GM23338 (cell line): ENCODE data around the gene TFAP2A. TPM values are rescaled to one million over a fixed set of nuclear protein-coding genes. Genes with fewer than 3 reads are reported as not detected.

Source experiments
- ATAC-seq: fragments of 200-7000 bp; cut with Tn5 transposase; 3 replicates; pipeline ENCODE4 v1.9.1; 2020
- DNase-seq: peaks from one replicate; pipeline ENCODE4 v3.0.0-alpha.2; 2015; ENCODE audit warnings: low spot score
- H2AFZ ChIP-seq: fragments of 200-600 bp; sonication (generic); 2 replicates; pipeline ENCODE4 v1.8.0; 2016; ENCODE audit warnings: antibody characterized with exemption, mild to moderate bottlenecking, moderate library complexity
- H3F3A ChIP-seq: fragments of 200-600 bp; sonication (generic); replicated peaks from 2 replicates; pipeline ENCODE4 v1.8.0; 2017; ENCODE audit warnings: antibody characterized with exemption, mixed run types, low read depth
- H3K27ac ChIP-seq: fragments of 200-600 bp; sonication (generic); 2 replicates; pipeline ENCODE4 v1.6.1; 2016; ENCODE audit warnings: low read depth
- H3K27me3 ChIP-seq: fragments of 200-600 bp; sonication (generic); 2 replicates; pipeline ENCODE4 v1.8.0; 2016; ENCODE audit warnings: mild to moderate bottlenecking, mixed run types, moderate library complexity; ENCODE audit not compliant: insufficient read depth
- H3K36me3 ChIP-seq: fragments of 200-600 bp; sonication (generic); 2 replicates; pipeline ENCODE4 v1.8.0; 2016; ENCODE audit warnings: mild to moderate bottlenecking; ENCODE audit not compliant: insufficient read depth
- H3K4me1 ChIP-seq: fragments of 200-600 bp; sonication (generic); 2 replicates; pipeline ENCODE4 v1.8.0; 2016; ENCODE audit warnings: mild to moderate bottlenecking, moderate library complexity; ENCODE audit not compliant: insufficient read depth
- H3K4me2 ChIP-seq: fragments of 200-600 bp; sonication (generic); 2 replicates; pipeline ENCODE4 v1.7.1; 2017; ENCODE audit warnings: mixed run types
- H3K4me3 ChIP-seq: fragments of 200-600 bp; sonication (generic); 2 replicates; pipeline ENCODE4 v1.6.1; 2016; ENCODE audit warnings: mixed run types
- H3K79me2 ChIP-seq: fragments of 200-600 bp; sonication (generic); replicated peaks from 2 replicates; pipeline ENCODE4 v1.8.0; 2017; ENCODE audit warnings: mild to moderate bottlenecking; ENCODE audit not compliant: insufficient read depth
- H3K9me2 ChIP-seq: fragments of 200-600 bp; sonication (generic); 2 replicates; pipeline ENCODE4 v1.8.0; 2017; ENCODE audit not compliant: insufficient read depth
- H4K20me1 ChIP-seq: fragments of 200-600 bp; sonication (generic); replicated peaks from 2 replicates; pipeline ENCODE4 v1.8.0; 2017; ENCODE audit warnings: mild to moderate bottlenecking; ENCODE audit not compliant: insufficient read depth
- H3K27ac Mint-ChIP-seq: 2 replicates; pipeline ENCODE4 v1.8.0; 2020; ENCODE audit warnings: inconsistent platforms, mild to moderate bottlenecking, moderate library complexity, mixed read lengths
- H3K27me3 Mint-ChIP-seq: 3 replicates; pipeline ENCODE4 v1.8.0; 2022; ENCODE audit warnings: low read depth, mild to moderate bottlenecking, moderate library complexity, mixed read lengths, inconsistent platforms; ENCODE audit not compliant: insufficient read depth, poor library complexity
- H3K36me3 Mint-ChIP-seq: 3 replicates; pipeline ENCODE4 v1.8.0; 2021; ENCODE audit warnings: low read depth, mild to moderate bottlenecking, inconsistent platforms, moderate library complexity, mixed read lengths
- H3K4me1 Mint-ChIP-seq: 3 replicates; pipeline ENCODE4 v1.8.0; 2020; ENCODE audit warnings: mild to moderate bottlenecking, inconsistent platforms, mixed read lengths
- H3K4me3 Mint-ChIP-seq: 3 replicates; pipeline ENCODE4 v1.8.0; 2021; ENCODE audit warnings: moderate library complexity, mild to moderate bottlenecking, inconsistent platforms, mixed read lengths
- H3K9me3 Mint-ChIP-seq: 3 replicates; pipeline ENCODE4 v1.8.0; 2020; ENCODE audit warnings: moderate library complexity, mild to moderate bottlenecking, inconsistent platforms, mixed read lengths
- CREB1 ChIP-seq: fragments of 250-450 bp; sonication (Bioruptor Pico); IDR thresholded peaks from 2 replicates; pipeline ENCODE4 v1.5.0; 2020; ENCODE audit warnings: low read depth, mild to moderate bottlenecking, moderate library complexity
- CTCF ChIP-seq, 2 experiments: fragments of 200-600 bp in 1 of 2; sonication (generic) in 1 of 2; conservative IDR thresholded peaks; 2 replicates each; pipeline versions ENCODE4 v1.5.1 to v1.6.1; 2016 to 2017; ENCODE audit warnings: antibody characterized with exemption in 2 of 2, low read depth in 2 of 2, mild to moderate bottlenecking in 2 of 2, moderate library complexity in 1 of 2
- ETS1 ChIP-seq: IDR thresholded peaks from 2 replicates; pipeline ENCODE4 v1.6.1; 2016; ENCODE audit warnings: antibody characterized with exemption
- EZH2 ChIP-seq: fragments of 200-600 bp; sonication (generic); IDR thresholded peaks from one replicate; pipeline ENCODE4 v1.8.0; 2017; ENCODE audit warnings: antibody characterized with exemption, mild to moderate bottlenecking, low read depth; ENCODE audit not compliant: unreplicated experiment
- EZH2phosphoT487 ChIP-seq: fragments of 200-600 bp; sonication (generic); IDR thresholded peaks from one replicate; pipeline ENCODE4 v1.8.1; 2018; ENCODE audit warnings: antibody characterized with exemption; ENCODE audit not compliant: unreplicated experiment
- JUNB ChIP-seq: IDR thresholded peaks from one replicate; pipeline ENCODE4 v1.6.1; 2016; ENCODE audit warnings: antibody characterized with exemption; ENCODE audit not compliant: unreplicated experiment
- NANOG ChIP-seq: IDR thresholded peaks from 2 replicates; pipeline ENCODE4 v1.6.1; 2016; ENCODE audit warnings: antibody characterized with exemption, borderline replicate concordance
- POLR2AphosphoS5 ChIP-seq: IDR thresholded peaks from 2 replicates; pipeline ENCODE4 v1.6.1; 2016; ENCODE audit warnings: antibody characterized with exemption, low read depth
- REST ChIP-seq: IDR thresholded peaks from one replicate; pipeline ENCODE4 v1.6.1; 2018; ENCODE audit warnings: antibody characterized with exemption; ENCODE audit not compliant: unreplicated experiment
- STAT1 ChIP-seq: IDR thresholded peaks from one replicate; pipeline ENCODE4 v1.6.1; 2016; ENCODE audit warnings: antibody characterized with exemption; ENCODE audit not compliant: unreplicated experiment
- ZNF114 ChIP-seq: fragments of 250-450 bp; sonication (Bioruptor Pico); IDR thresholded peaks from 2 replicates; pipeline ENCODE4 v1.5.0; 2020; ENCODE audit warnings: mild to moderate bottlenecking, moderate library complexity
- ZNF331 ChIP-seq: fragments of 250-450 bp; sonication (Bioruptor Pico); IDR thresholded peaks from 2 replicates; pipeline ENCODE4 v1.5.0; 2020; ENCODE audit warnings: low read depth, mild to moderate bottlenecking, moderate library complexity
- ZNF462 ChIP-seq: fragments of 250-450 bp; sonication (Bioruptor Pico); IDR thresholded peaks from 2 replicates; pipeline ENCODE4 v1.5.0; 2020; ENCODE audit warnings: mild to moderate bottlenecking, moderate library complexity
- polyA plus RNA-seq: library from polyadenylated mRNA; unstranded; fragments of >200 nt; fragmentation: Nextera tagmentation; extraction: Ambion mirVana; gene quantifications from 2 replicates; pipeline ENCODE4 v1.2.1, GENCODE V29; 2016
- total RNA-seq: library from RNA; depleted of rRNA; stranded (reverse); fragments of >200 nt; shearing (Covaris generic); gene quantifications from 2 replicates; pipeline ENCODE4 v1.2.3, GENCODE V29; 2014

The TFAP2A gene
- total and polyA plus RNA-seq, 2 experiments from 2014 or later = not detected

- peaks cover 90% of the 10 kb centered on the region for H3K27me3 ChIP-seq
- H3K36me3 ChIP-seq = no peaks in the 10 kb centered on the region
- peaks cover 23% of the 10 kb centered on the region; the same call in 1 of the 2 replicates for H3F3A ChIP-seq
- no peak overlapping the region for H3K27ac Mint-ChIP-seq
- peaks cover 69% of the 10 kb centered on the region for H3K4me1 Mint-ChIP-seq
- H3K9me3 Mint-ChIP-seq = peaks cover 7% of the 10 kb centered on the region; the same call in 1 of the 3 replicates
- peak overlapping the region; percentile 85 for H3K4me2 ChIP-seq
- DNase-seq (no peak), ATAC-seq (no peak)
- no peaks in the 10 kb centered on the region for H3K36me3 Mint-ChIP-seq
- peaks cover 81% of the 10 kb centered on the region for H3K4me1 ChIP-seq
- H3K27ac ChIP-seq = no peak overlapping the region
- TF ChIP-seq NANOG = no peak
- TF ChIP-seq ZNF462 (CRISPR knock-in tag) = no peak
- no peak for TF ChIP-seq ZNF114
- no peak for TF ChIP-seq ETS1
- TF ChIP-seq CTCF (conservative IDR thresholded peaks at IDR 0.05; ENCODE audit: low read depth in 2 of 2) = no peak
- no peak for TF ChIP-seq JUNB
- TF ChIP-seq REST = no peak
- no peak for TF ChIP-seq EZH2
- no peak for TF ChIP-seq CREB1 (CRISPR knock-in tag)
- TF ChIP-seq POLR2AphosphoS5 = no peak
- no peak for TF ChIP-seq EZH2phosphoT487
- TF ChIP-seq ZNF331 = no peak
- TF ChIP-seq STAT1 = no peak
- no peaks in the 10 kb centered on the region for H3K9me2 ChIP-seq
- peak overlapping the region; percentile 89 for H3K4me3 Mint-ChIP-seq
- no peaks in the 10 kb centered on the region for H4K20me1 ChIP-seq
- peaks cover 95% of the 10 kb centered on the region for H3K27me3 Mint-ChIP-seq
- H2AFZ ChIP-seq = no peak overlapping the region
- H3K79me2 ChIP-seq = no peaks in the 10 kb centered on the region
- peak overlapping the region; percentile 67 for H3K4me3 ChIP-seq
These were observed 9.4 kb downstream of the TFAP2A start for GRCh38 chr6:10405513-10405900.
